Measurements from ENCODE around the gene SLC8B1. TPM values are rescaled to one million over a fixed set of nuclear protein-coding genes. Genes with fewer than 3 reads are reported as not detected.

SLC8B1 gene
- polyA plus RNA-seq, 4 donors, result 12.3 to 18.8 (median 14.7) TPM

- no peak for DNase-seq (ENCODE audit: low read depth in 4 of 4, low spot score in 2 of 4)
Observed at GRCh38 chr12:113274848-113275247, 60.1 kb downstream of the SLC8B1 start.

GRCh38 chr12:113273053-113273725 lies 61.7 kb downstream of the SLC8B1 start:
- no peak for DNase-seq (ENCODE audit: low read depth in 4 of 4, low spot score in 2 of 4)

- DNase-seq (ENCODE audit: low read depth in 4 of 4, low spot score in 2 of 4), result no peak
Observed at GRCh38 chr12:113271853-113272561, 62.9 kb downstream of the SLC8B1 start.

- no peak for DNase-seq (ENCODE audit: low read depth in 4 of 4, low spot score in 2 of 4)
Observed at GRCh38 chr12:113271466-113271852, 63.5 kb downstream of the SLC8B1 start.

GRCh38 chr12:113270709-113271009 lies 64.2 kb downstream of the SLC8B1 start:
- DNase-seq (ENCODE audit: low read depth in 4 of 4, low spot score in 2 of 4), result no peak

GRCh38 chr12:113269257-113269943 lies 65.5 kb downstream of the SLC8B1 start:
- no peak for DNase-seq (ENCODE audit: low read depth in 4 of 4, low spot score in 2 of 4)

- DNase-seq (ENCODE audit: low read depth in 4 of 4, low spot score in 2 of 4), result no peak
Observed at GRCh38 chr12:113268621-113269020, 66.3 kb downstream of the SLC8B1 start.

GRCh38 chr12:113268136-113268535 lies 66.8 kb downstream of the SLC8B1 start:
- no peak for DNase-seq (ENCODE audit: low read depth in 4 of 4, low spot score in 2 of 4)

GRCh38 chr12:113267621-113268020 lies 67.3 kb downstream of the SLC8B1 start:
- no peak for DNase-seq (ENCODE audit: low read depth in 4 of 4, low spot score in 2 of 4)

GRCh38 chr12:113266106-113266895 lies 68.6 kb downstream of the SLC8B1 start:
- DNase-seq (ENCODE audit: low read depth in 4 of 4, low spot score in 2 of 4), result no peak

- DNase-seq (ENCODE audit: low read depth in 4 of 4, low spot score in 2 of 4), result no peak
Observed at GRCh38 chr12:113263431-113263963, 71.4 kb downstream of the SLC8B1 start.

GRCh38 chr12:113262710-113263109 lies 72.2 kb downstream of the SLC8B1 start:
- no peak for DNase-seq (ENCODE audit: low read depth in 4 of 4, low spot score in 2 of 4)

- no peak for DNase-seq (ENCODE audit: low read depth in 4 of 4, low spot score in 2 of 4)
Observed at GRCh38 chr12:113261847-113262470, 73.0 kb downstream of the SLC8B1 start.

GRCh38 chr12:113260636-113261300 lies 74.1 kb downstream of the SLC8B1 start:
- DNase-seq (ENCODE audit: low read depth in 4 of 4, low spot score in 2 of 4), result no peak

GRCh38 chr12:113260127-113260526 lies 74.8 kb downstream of the SLC8B1 start:
- no peak for DNase-seq (ENCODE audit: low read depth in 4 of 4, low spot score in 2 of 4)

- DNase-seq (ENCODE audit: low read depth in 4 of 4, low spot score in 2 of 4), result no peak
Observed at GRCh38 chr12:113257564-113257963, 77.3 kb downstream of the SLC8B1 start.

GRCh38 chr12:113254298-113254697 lies 80.6 kb downstream of the SLC8B1 start:
- no peak for DNase-seq (ENCODE audit: low read depth in 4 of 4, low spot score in 2 of 4)

- DNase-seq (ENCODE audit: low read depth in 4 of 4, low spot score in 2 of 4), result no peak
Observed at GRCh38 chr12:113253532-113254285, 81.2 kb downstream of the SLC8B1 start.

- DNase-seq (ENCODE audit: low read depth in 4 of 4, low spot score in 2 of 4), result no peak
Observed at GRCh38 chr12:113252494-113252893, 82.4 kb downstream of the SLC8B1 start.

Data from left renal cortex interstitium (tissue), 4 donors.